Osteocyte (in vitro differentiated cells): Measurements from ENCODE around the gene ZNF835. TPM values are rescaled to one million over a fixed set of nuclear protein-coding genes. Genes with fewer than 3 reads are reported as not detected.

Experiments
- DNase-seq: peaks from one replicate; pipeline ENCODE4 v3.0.0; 2021; ENCODE audit warnings: mixed read lengths; ENCODE audit not compliant: unreplicated experiment; ENCODE audit errors: extremely low spot score
- H3K27ac Mint-ChIP-seq: one replicate; pipeline ENCODE4 v1.8.0; 2021; ENCODE audit warnings: mild to moderate bottlenecking, mixed read lengths; ENCODE audit not compliant: unreplicated experiment
- H3K27me3 Mint-ChIP-seq: one replicate; pipeline ENCODE4 v1.8.0; 2021; ENCODE audit warnings: mixed read lengths; ENCODE audit not compliant: unreplicated experiment
- H3K36me3 Mint-ChIP-seq: one replicate; pipeline ENCODE4 v1.8.0; 2021; ENCODE audit warnings: mixed read lengths; ENCODE audit not compliant: unreplicated experiment
- H3K4me1 Mint-ChIP-seq: one replicate; pipeline ENCODE4 v1.8.0; 2021; ENCODE audit warnings: mixed read lengths; ENCODE audit not compliant: unreplicated experiment
- H3K4me3 Mint-ChIP-seq: one replicate; pipeline ENCODE4 v1.8.0; 2021; ENCODE audit warnings: mild to moderate bottlenecking, moderate library complexity, mixed read lengths; ENCODE audit not compliant: unreplicated experiment
- H3K9me3 Mint-ChIP-seq: one replicate; pipeline ENCODE4 v1.8.0; 2021; ENCODE audit warnings: mixed read lengths; ENCODE audit not compliant: unreplicated experiment
- total RNA-seq: library from RNA; stranded (reverse); gene quantifications from 2 replicates; pipeline ENCODE4 v1.2.1, GENCODE V29; 2021
- TF ChIP-seq, protein P1 (sequence below): fragments of 200-600 bp; sonication (generic); IDR thresholded peaks from 2 replicates; pipeline ENCODE4 v1.5.0; 2021; ENCODE audit warnings: antibody characterized with exemption, mild to moderate bottlenecking, moderate library complexity

The ZNF835 gene
- total RNA-seq, 1 donor from 2014 or later = not detected

GRCh38 chr19:56654151-56654550 is 17.4 kb downstream of the ZNF835 start:
- DNase-seq = no peak
- H3K27me3 Mint-ChIP-seq = no peaks in the 10 kb centered on the region
- H3K4me1 Mint-ChIP-seq = no peaks in the 10 kb centered on the region
- no peak overlapping the region for H3K4me3 Mint-ChIP-seq
- no peak overlapping the region for H3K27ac Mint-ChIP-seq
- H3K36me3 Mint-ChIP-seq = no peaks in the 10 kb centered on the region
- H3K9me3 Mint-ChIP-seq = peaks cover 37% of the 10 kb centered on the region
- TF ChIP-seq, protein P1, sequence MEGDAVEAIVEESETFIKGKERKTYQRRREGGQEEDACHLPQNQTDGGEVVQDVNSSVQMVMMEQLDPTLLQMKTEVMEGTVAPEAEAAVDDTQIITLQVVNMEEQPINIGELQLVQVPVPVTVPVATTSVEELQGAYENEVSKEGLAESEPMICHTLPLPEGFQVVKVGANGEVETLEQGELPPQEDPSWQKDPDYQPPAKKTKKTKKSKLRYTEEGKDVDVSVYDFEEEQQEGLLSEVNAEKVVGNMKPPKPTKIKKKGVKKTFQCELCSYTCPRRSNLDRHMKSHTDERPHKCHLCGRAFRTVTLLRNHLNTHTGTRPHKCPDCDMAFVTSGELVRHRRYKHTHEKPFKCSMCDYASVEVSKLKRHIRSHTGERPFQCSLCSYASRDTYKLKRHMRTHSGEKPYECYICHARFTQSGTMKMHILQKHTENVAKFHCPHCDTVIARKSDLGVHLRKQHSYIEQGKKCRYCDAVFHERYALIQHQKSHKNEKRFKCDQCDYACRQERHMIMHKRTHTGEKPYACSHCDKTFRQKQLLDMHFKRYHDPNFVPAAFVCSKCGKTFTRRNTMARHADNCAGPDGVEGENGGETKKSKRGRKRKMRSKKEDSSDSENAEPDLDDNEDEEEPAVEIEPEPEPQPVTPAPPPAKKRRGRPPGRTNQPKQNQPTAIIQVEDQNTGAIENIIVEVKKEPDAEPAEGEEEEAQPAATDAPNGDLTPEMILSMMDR = no peak

DNA sequence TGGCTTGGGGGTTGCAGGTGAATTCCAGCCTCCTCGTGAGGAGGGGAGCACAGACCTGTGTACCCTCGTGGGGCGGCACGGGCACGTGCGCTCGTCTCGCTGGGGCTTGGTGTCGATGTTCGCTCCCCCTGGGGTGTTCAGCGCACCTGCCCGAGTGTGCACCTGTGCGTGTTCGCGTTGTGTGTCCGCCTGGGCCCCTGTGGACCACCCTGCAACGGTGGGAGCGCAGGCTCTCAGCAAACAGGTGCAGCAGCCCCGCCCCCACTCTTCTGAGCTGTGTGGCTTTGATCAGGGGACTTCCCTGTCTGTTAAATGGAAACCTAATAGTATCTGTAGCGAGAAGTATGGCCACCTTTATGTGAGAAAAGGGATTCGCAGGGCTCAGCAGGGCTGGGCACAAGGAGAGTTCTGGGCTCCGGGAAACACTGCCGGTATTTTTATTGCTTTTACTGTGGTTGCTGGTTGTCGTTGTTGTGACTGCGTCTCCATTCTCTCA is 28.0 kb downstream of the ZNF835 start:
- peaks cover 2% of the 10 kb centered on the region for H3K36me3 Mint-ChIP-seq
- TF ChIP-seq, protein P1 = no peak
- H3K27ac Mint-ChIP-seq = no peak overlapping the region
- H3K9me3 Mint-ChIP-seq = peaks cover 45% of the 10 kb centered on the region
- no peak overlapping the region for H3K4me3 Mint-ChIP-seq
- DNase-seq = no peak
- no peaks in the 10 kb centered on the region for H3K4me1 Mint-ChIP-seq
- no peaks in the 10 kb centered on the region for H3K27me3 Mint-ChIP-seq

DNA sequence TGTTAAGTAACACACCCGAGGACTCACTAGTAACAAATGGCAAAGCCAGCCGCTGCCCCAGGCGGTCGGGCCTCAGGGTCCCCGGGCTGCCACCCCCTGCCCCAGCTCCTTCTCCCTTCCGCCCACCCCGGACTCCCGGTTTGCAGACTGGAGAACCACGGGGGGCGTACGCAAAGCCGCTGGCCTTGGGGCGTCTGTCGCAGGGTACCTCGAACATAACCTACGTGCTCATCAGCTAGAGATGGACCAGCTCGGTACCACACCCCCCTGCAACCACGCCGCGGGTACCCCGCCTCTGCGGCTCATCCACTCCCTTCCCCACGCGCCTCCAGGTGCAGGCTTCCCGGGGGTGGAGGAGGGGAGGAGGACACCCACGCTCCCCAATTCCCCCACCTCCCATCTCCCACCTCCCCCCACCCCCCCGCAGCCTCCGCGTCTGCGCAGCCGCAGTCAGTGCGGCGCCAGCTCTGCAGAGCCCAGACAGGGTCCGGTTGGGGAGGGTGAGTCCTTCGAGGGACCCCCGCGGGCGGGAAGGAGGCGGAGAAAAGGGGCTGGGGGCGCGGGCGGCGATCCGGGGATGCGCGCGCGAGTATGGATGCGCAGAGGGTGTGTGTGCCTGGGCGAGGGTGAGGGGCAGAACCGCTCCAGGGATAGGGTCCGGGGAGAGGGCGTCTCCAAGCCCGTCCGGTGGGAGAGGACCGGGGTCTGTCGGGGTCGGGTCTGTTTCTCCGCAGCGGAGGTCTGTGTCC is 28.7 kb downstream of the ZNF835 start, which contains the start of gene SMIM17:
Gene SMIM17, plus strand, starts transcription at position 449 of the 749 bp plus-strand sequence. CDS start 2,509 bp downstream, outside the sequence.
- TF ChIP-seq, protein P1 = no peak
- Mint-ChIP-seq H3K36me3 (peaks cover 2% of the 10 kb centered on the region), H3K27ac (no peak within 1 kb of the TSS), H3K4me3 (no peak within 1 kb of the TSS), H3K4me1 (no peaks in the 10 kb centered on the region), H3K27me3 (no peaks in the 10 kb centered on the region), H3K9me3 (peaks cover 43% of the 10 kb centered on the region)
- no peak for DNase-seq

DNA sequence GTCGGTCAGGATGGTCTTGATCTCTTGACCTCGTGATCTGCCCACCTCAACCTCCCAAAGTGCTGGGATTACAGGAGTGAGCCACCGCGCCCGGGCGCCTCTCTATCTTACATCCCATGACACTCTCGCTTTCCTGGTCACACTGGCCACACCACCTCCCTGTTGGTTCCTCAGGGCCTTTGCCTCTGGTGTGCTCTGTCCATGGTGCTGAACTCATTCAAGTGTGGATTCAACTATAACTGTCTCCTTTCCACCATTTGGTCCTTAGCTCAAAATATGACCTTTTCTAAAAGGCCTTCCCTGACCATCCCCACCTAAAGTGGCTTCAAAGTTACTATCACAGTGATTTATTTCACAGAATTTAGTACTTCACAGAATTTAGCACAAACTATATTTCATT is 32.3 kb downstream of the ZNF835 start:
- Mint-ChIP-seq H3K4me1 (no peaks in the 10 kb centered on the region), H3K27ac (no peak overlapping the region), H3K9me3 (peaks cover 35% of the 10 kb centered on the region), H3K36me3 (peaks cover 2% of the 10 kb centered on the region), H3K27me3 (no peaks in the 10 kb centered on the region), H3K4me3 (no peak overlapping the region)
- TF ChIP-seq, protein P1 = no peak
- DNase-seq = no peak

GRCh38 chr19:56637976-56638555 is 33.5 kb downstream of the ZNF835 start:
- Mint-ChIP-seq H3K9me3 (peaks cover 37% of the 10 kb centered on the region), H3K27me3 (no peaks in the 10 kb centered on the region), H3K4me3 (no peak overlapping the region), H3K4me1 (no peaks in the 10 kb centered on the region), H3K27ac (no peak overlapping the region), H3K36me3 (no peaks in the 10 kb centered on the region)
- TF ChIP-seq, protein P1 = no peak
- DNase-seq = no peak
